WERI-Rb-1 (cell line): ENCODE data around the gene RHCE.

ENCODE experiments used
- DNase-seq: peaks from one replicate; pipeline ENCODE4 v3.0.0-alpha.2; 2020
- H3K27ac ChIP-seq: fragments of 250-450 bp; sonication (Bioruptor Pico); 2 replicates; pipeline ENCODE4 v1.5.1; 2020; ENCODE audit warnings: mild to moderate bottlenecking, moderate library complexity
- H3K27me3 ChIP-seq: fragments of 250-450 bp; sonication (Bioruptor Pico); 2 replicates; pipeline ENCODE4 v1.5.1; 2021; ENCODE audit warnings: mild to moderate bottlenecking, low read depth, moderate library complexity; ENCODE audit not compliant: insufficient read depth, severe bottlenecking
- H3K36me3 ChIP-seq: fragments of 250-450 bp; sonication (Bioruptor Pico); 2 replicates; pipeline ENCODE4 v1.5.1; 2020; ENCODE audit warnings: mild to moderate bottlenecking, moderate library complexity
- H3K4me3 ChIP-seq: 2 replicates; pipeline ENCODE4 v1.5.1; 2011; ENCODE audit warnings: low read depth, mild to moderate bottlenecking, control low read depth, low read length
- H3K9me3 ChIP-seq: fragments of 250-450 bp; sonication (Bioruptor Pico); 2 replicates; pipeline ENCODE4 v1.5.1; 2021; ENCODE audit warnings: mild to moderate bottlenecking, moderate library complexity; ENCODE audit not compliant: severe bottlenecking
- TF ChIP-seq, protein P1 (sequence below): IDR thresholded peaks from 2 replicates; pipeline ENCODE4 v1.5.1; 2011; ENCODE audit warnings: low read depth, mild to moderate bottlenecking, control low read depth, inconsistent platforms, low read length

The RHCE gene

DNA sequence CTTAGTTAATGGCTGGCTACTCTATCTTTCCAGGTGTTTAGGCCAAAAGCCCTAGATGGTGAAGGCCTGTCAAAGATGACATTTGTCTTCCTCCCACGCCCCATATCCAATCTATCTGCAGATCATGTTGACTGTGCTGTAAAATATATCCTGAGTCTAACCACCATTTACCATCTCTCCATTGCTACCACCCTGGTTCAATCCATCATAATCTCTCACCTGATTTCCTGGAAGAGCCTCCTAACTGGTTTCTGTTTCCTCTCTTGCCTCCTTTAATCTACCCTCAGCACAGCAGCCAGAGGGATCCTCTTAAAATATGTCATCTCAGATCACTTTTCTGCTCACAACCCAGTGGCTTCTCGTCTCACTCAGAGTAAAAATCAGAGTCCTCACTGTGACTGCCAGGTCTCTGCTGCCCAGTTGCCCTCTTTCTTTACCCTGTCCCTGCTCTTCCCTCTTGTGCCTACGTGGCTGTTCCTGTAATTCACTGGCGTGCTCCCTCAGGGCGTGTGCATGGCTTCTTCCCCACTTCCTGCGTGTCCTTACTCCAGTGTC is 64.7 kb downstream of the RHCE start:
- Histone ChIP-seq H3K27me3 (no peaks in the 10 kb centered on the region), H3K4me3 (no peak overlapping the region), H3K27ac (no peak overlapping the region), H3K36me3 (peaks cover 69% of the 10 kb centered on the region), H3K9me3 (no peaks in the 10 kb centered on the region)
- TF ChIP-seq, protein P1, sequence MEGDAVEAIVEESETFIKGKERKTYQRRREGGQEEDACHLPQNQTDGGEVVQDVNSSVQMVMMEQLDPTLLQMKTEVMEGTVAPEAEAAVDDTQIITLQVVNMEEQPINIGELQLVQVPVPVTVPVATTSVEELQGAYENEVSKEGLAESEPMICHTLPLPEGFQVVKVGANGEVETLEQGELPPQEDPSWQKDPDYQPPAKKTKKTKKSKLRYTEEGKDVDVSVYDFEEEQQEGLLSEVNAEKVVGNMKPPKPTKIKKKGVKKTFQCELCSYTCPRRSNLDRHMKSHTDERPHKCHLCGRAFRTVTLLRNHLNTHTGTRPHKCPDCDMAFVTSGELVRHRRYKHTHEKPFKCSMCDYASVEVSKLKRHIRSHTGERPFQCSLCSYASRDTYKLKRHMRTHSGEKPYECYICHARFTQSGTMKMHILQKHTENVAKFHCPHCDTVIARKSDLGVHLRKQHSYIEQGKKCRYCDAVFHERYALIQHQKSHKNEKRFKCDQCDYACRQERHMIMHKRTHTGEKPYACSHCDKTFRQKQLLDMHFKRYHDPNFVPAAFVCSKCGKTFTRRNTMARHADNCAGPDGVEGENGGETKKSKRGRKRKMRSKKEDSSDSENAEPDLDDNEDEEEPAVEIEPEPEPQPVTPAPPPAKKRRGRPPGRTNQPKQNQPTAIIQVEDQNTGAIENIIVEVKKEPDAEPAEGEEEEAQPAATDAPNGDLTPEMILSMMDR, result no peak
- no peak for DNase-seq

GRCh38 chr1:25349606-25350005 is 71.0 kb downstream of the RHCE start:
- Histone ChIP-seq H3K9me3 (no peaks in the 10 kb centered on the region), H3K27me3 (no peaks in the 10 kb centered on the region), H3K27ac (no peak overlapping the region), H3K36me3 (peaks cover 44% of the 10 kb centered on the region), H3K4me3 (no peak overlapping the region)
- TF ChIP-seq, protein P1, result no peak
- DNase-seq, result no peak

DNA sequence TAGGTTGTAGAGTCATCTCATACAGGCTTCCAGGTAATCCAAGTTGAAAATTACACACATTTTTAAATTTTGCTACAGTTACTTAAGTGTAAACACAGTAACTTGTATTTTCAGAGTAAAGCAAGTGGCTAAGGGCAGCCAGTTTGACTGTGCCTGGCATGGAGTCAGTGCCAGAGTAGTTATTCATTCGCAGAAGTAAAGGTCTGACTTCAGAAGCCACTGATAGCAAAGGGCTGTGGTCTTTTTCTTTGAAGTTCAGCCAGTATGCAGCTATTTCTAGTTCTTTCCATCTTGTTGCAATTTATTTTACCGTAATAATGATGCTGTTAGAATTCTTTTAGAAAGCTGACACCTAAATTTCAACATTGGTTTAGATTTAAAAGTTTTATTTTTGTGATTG is 73.1 kb downstream of the RHCE start:
- DNase-seq, result no peak
- H3K36me3 ChIP-seq, result peaks cover 44% of the 10 kb centered on the region
- H3K4me3 ChIP-seq, result no peak overlapping the region
- TF ChIP-seq, protein P1, result no peak
- H3K27ac ChIP-seq, result no peak overlapping the region
- no peaks in the 10 kb centered on the region for H3K27me3 ChIP-seq
- no peaks in the 10 kb centered on the region for H3K9me3 ChIP-seq

GRCh38 chr1:25343872-25344271 is 76.8 kb downstream of the RHCE start:
- Histone ChIP-seq H3K36me3 (peaks cover 38% of the 10 kb centered on the region), H3K4me3 (no peak overlapping the region), H3K27me3 (no peaks in the 10 kb centered on the region), H3K27ac (no peak overlapping the region), H3K9me3 (no peaks in the 10 kb centered on the region)
- TF ChIP-seq, protein P1, result no peak
- DNase-seq, result no peak

GRCh38 chr1:25342846-25343245 is 77.8 kb downstream of the RHCE start:
- DNase-seq, result no peak
- no peak overlapping the region for H3K4me3 ChIP-seq
- no peak overlapping the region for H3K27ac ChIP-seq
- H3K9me3 ChIP-seq, result no peaks in the 10 kb centered on the region
- H3K36me3 ChIP-seq, result peaks cover 38% of the 10 kb centered on the region
- TF ChIP-seq, protein P1, result no peak
- no peaks in the 10 kb centered on the region for H3K27me3 ChIP-seq

- H3K27me3 ChIP-seq, result no peaks in the 10 kb centered on the region
- DNase-seq, result no peak
- H3K36me3 ChIP-seq, result peaks cover 37% of the 10 kb centered on the region
- H3K4me3 ChIP-seq, result no peak overlapping the region
- TF ChIP-seq, protein P1, result no peak
- H3K27ac ChIP-seq, result no peak overlapping the region
- no peaks in the 10 kb centered on the region for H3K9me3 ChIP-seq
Measured at GRCh38 chr1:25341746-25342145, 78.9 kb downstream of the RHCE start.
